Activated naive CD4-positive, alpha-beta T cell treated with anti-CD3 and anti-CD28 coated beads, Interleukin-2, amount 50 U/mL, for 16 hours (primary cell): ENCODE measurements around the gene PGAP6.
"Not testable (repeated sequence)": the region's sequence is repeated elsewhere in the genome, so short reads cannot be mapped to it uniquely, and the experiment has no call there.

ENCODE experiments used
- DNase-seq: peaks from one replicate; pipeline ENCODE4 v3.0.0-alpha.2; 2020

Gene PGAP6

DNA sequence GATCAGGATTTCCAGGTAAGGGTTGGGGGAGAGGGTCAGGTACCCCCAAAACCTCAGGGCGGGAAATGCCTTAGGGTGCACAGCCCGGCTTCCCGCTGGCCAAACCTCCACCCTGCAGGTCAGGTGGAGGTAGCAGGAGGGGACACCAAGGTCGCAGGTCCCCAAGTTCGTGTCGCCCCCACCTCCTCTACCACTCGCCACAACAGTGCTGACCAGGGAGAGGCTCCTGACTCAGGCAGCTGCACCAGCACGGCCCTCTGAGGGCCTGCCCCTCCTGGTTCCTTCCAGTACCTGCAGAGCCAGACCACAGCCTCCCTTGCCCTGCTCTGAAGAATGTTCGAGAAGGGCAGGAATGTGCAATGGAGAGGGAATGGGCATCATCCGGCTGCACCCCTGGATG, 15.3 kb downstream of the PGAP6 start:
- no peak for DNase-seq

DNA sequence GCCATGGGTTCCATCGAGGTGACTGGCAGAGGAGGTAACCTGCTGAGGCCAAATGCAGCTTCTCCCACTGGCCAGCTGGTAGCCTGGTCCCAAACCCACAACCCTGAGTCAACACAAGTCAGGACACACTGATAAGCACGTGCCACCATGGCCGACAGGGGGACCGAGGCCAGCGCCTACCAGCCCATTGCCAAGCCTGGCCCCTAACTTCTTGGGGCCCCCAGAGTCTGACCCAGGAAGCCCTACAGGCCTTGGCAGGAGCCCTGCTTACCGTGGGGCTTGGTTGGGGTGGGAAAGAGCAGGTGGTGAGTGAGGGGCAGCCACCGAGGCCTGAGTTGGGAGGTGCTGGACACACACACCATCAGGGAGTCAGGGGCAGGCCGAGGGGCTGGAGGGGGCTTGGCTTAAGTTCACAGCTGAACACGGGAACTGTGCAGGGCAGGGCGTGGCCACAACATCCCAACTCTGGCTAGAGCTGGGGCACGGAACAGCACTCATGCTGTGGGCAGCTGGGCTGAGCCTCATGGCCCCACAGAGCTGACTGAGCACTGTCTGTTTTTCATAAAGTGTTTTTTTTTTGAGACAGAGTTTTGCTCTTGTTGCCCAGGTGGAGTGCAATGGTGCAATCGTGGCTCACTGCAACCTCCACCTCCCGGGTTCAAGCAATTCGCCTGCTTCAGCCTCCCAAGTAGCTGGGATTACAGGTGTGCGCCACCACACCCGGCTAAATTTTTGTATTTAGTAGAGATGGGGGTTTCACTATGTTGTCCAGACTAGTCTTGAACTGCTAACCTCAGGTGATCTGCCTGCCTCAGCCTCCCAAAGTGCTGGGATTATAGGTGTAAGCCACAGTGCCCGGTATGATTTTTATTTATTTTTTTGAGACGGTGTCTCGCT, 16.9 kb downstream of the PGAP6 start:
- no peak for DNase-seq

DNA sequence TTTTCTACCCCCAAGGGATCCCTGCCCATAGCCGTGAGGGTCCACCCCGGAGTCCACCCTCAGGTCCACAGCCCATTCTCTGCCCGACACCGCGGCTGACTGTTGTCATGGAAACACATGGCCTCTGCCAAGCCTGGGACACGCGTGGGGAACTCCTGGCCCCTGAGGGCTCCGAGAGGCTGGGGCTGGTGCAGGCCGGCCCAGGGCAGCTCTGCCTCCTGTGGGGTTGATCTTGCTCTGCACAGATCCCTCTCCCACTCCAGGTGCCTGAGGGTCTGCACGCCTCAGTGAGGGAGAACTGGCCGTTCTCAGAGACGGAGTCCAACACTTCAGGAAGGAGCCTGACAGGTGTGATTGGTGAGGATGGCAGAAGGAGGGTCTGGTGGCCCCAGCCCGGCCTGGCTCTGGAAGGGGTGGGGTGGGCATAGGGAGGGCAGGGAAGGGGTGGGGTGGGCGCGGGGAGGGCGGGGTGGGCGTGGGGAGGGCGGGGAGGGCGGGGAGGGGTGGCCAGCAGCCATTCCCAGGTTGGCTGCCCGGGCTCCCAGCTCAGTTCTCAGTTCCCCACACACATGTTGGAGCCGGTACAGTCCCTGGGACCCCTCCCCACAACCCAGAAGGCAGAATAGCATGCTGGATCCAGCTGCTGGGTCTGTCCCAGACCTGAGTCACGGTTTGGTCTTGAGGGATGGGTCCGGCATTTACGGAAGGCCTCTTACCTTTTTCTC, 17.9 kb downstream of the PGAP6 start:
- DNase-seq: no peak

DNA sequence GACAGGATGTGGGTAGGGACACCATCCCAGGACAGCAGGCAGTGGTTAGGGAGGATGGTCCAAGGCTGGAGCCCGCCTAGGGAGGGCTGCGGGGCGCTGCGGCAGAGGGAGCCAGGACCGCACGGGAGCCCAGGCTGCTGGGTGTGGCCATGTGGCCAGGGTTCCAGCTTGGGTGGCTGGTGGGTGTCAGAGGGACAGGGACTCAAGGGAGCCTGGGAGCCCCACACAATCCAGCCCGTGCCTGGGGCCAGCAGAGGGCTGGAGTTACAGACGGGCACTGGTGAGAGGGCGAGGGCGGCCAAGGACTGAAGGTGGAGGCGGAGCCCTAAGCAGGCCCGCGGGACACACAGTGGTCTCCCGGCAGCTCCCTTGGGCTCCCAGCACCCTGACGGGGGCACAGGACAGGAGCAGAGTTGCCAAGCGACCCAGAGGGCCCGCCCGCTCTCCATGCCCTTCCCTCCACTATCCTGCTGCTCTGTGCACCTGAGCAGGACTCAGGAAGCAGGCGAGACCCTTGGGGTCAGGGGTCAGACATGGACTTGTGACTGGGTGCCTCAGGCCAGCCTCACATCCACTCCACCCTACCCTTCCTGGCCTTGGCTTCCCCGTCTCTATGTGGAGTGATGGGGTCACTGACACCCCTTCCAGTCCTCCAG, 18.5 kb downstream of the PGAP6 start:
- no peak for DNase-seq

DNA sequence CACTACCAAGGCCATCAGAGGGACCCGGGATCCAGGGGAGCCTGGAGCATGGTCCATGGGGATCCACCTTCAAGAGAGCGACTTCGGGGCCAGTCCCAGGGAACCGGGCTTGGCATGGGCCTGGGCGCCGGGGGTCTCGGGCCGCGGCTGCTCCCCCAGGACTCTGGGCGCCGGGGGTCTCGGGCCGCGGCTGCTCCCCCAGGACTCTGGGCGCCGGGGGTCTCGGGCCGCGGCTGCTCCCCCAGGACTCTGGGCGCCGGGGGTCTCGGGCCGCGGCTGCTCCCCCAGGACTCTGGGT, 19.1 kb downstream of the PGAP6 start:
- DNase-seq: not testable (repeated sequence)

DNA sequence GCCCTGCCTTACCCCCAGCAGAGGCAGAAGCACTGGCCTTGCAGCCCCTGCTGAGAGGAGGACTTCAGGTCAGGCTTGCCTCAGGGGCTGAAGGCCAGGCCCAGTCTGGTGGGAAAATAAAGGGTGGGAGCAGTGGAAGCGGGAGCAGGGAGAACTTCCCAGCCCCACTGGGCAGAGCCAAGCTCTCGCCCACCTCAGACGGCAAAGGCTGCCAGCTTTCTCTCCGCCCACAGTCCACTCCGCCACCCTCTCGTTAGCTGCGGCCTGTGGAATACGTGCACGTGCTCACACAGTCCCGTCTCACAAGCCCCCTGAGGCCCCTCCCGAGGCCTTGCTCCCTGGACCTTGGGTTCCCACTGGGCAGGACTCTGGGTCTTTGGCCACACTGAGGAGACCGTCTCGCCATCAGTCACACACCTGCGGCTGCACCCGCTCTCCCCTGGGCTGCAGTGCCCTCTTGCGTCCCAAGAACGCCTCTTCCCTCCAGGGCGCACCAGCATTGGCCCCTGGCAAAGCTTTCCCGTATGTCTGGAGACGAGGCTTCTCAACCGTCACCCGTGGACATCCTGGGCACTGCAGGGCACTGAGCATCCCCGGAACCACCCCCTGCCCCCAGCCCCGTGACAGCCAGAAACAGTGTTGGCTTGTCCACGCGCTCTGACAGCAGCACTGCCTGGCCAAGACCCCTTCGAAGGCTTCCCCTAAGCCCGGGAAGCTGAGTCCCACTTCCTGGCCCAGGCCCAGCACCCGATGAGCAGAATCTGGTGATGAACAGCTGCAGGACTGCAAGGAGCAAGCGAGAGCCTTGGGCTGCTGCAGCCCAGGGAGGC, 19.7 kb downstream of the PGAP6 start:
- peak; percentile 74 for DNase-seq

DNA sequence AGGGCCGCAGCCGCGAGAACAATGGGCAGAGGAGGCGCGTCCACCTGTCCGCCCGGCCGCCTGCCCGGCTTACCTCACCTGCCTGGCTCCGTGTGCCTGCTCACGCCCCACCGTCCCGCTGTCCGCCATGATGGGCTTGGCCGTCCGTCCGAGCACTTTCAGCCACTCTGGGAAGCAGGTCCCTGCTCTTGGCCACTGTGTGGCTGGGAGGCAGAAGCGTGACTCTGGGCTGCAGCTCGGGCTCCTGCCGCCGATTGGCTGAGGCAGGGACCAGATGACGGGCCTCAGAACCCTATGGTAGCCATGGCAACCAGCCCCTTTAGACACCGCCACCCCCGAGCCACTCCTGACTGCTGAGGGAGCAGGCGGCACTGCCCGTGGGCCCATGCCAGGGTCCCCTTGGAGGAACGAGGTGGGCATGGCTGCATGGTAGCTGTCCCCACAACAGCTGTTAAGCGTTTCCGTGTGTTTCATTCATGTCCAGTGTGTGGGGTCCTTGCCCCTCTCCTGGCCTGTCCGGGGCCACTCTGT, 20.4 kb downstream of the PGAP6 start:
- DNase-seq: no peak

DNA sequence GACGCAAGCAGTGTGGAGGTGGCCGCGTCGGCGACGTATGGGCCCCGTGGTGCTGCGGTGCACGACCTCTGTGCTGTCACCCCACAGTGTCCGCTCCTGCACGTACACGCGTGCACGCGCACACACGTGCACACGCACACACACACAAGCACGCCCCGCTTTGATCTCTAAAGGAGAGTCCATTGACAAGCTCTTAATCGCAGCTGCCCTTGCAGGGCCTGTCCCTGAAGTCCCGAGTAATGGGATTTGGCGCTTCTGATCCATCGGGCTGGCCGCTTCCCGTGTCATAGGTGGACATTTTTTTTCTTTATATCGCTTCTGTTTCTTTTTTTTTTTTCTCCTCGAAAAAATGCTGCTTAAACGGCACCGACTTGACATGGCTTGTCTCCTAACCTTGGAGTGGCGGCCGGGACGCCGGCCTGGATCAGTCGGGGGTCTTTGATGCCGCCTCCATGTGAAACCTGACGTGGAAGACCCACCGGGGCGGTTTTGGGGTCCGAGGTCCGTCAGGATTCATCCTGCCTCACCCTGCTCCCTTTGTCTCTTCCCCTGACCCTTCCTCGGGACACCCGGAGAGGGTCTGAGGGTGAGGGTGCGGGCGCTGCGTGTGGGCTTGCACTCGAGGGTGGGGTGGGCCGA, 21.0 kb downstream of the PGAP6 start:
- DNase-seq: no peak

DNA sequence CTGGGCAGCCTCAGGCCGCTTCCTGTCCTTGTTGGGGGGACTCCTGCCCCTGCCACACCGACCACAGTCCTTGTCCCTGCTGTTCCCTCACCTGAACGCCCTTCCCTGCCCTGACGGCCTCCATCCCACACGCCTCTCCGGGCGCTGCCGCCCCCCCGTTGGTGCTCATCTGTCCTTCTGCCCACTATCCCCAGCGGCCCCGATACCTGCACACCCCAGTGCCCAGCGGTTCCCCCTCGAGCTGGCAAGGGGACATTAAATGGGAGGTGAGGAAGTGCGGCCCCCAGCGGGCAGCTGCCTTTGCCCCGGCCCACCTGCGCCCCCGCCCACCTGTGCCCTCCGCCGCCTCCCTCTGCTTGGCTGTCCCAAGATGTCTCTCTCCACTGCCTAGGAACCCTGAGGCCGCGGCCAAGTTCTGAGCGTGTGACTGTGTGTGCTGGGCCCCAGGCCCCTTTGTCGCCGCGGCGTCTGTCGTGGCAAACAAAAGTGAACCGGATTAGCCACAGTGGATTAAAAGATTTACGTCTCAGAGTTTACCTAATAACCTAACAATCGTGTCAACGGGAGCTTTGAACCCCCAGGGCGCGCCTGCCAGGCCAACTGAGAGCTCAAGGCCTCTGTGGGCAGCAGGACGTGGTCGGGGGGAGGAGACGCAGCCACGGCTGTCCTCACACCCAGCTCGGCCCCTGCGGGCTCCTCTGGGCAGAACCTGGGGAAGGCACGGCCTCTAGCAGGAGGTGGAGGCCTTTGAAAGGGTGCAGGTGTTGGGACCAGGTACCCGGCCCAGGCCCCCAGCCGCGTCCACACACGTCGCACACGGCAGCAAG, 21.7 kb downstream of the PGAP6 start:
- DNase-seq: no peak

DNA sequence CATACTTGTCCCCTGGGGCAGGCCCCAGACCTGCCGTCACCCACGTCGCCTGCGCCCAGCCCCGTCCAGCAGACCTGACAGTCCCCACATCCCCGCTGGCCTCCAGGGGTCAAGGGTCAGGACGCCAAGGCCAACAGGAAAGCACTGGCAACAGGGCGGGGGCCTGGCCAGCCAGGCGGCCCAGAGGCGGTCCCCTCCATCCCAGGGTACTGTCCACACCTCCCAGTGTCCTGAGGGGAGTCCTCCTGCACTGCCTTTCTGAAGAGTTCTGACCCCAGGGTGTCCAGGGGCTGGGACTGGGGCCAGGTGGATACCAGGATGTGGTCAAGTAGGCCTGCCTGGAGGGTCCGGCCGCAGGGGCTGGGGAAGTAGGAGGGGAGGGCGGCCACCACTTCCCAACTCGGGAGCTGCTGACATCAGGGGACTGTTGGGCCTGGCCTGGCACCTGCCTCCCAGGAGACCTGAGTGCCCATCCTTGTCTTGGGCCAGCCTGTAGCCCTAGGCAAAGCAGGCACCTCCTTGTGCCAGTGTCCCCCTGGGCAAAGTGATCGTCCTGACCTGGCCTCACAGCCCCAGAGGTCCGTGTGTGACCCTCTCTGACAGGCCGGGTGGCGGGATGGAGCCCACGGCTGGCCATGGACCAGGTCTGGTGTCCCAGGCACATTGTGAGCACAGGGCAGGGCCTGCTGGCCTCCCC, 22.6 kb downstream of the PGAP6 start:
- no peak for DNase-seq

DNA sequence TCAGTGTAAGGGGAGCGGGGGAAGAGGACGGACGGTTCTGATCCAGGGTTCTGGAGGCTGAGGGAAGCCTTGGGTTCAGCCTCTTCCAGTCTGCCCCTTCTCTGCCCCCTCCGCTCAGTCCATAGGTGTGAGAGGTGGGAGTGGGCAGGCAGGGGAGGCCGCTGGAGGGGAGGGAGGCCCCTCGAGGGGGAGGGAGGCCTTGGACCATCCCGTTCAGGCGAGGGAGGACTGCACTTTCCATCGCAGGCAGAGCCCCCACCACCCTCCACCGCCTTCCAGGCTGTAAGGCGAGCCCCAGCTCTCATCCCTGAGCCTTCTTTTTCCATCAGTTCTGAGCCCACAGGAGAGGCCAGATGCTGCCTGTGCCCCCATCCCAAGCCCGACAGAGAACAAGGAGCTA, 25.0 kb downstream of the PGAP6 start:
- no peak for DNase-seq

DNA sequence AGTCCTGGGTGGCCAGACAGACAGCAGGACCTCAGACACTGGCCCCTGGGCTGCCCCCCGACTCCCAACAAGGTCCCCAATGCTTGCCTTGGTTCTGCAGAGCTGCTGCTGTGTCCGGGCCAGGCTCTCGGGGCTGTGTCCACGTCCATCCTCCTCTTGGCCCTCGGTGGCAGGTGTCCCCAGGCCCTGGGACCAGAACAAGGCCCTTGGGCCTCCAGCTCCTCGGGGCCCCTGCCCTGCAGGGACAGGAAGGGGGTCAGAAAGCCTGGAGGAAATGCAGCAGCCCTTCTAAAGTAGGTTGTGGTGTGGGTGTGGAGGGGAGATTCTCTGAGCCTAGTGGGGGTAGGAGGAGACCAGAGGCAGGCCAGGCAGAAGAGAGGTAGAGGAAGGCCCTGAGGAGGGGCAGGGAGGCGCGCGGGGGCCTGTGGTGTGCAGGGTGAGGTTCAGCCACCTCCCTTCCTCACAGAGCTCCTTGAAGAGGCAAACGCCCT, 26.8 kb downstream of the PGAP6 start:
- no peak for DNase-seq

DNA sequence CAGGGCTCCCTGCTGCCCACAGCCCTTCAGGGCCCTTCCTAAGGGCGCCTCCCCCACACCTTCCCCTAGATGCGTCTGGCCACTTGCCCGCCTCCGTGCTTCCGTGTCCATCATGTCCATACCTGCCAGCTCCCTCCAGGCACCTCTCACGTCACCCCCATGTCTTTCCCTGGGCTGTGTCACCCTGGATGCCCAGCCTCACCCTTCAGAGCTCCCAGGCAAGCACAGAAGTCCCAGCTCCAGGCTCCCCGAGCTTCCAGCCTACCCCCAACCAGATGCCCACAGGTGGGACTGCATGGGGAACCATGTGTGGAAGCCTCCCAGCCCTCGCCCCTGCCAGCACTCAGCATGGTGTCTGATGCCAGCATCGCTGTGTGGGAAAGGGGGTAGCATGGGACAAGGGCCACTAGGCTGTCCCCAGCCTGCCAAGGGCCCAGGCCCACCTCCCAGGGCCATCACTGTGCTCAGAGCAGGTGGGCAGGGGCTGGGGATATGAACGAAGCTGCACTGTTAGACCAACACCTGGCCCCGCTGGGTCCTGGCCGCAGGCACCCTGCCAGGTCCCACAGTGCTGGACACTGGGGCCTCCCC, 27.4 kb downstream of the PGAP6 start:
- DNase-seq: no peak

DNA sequence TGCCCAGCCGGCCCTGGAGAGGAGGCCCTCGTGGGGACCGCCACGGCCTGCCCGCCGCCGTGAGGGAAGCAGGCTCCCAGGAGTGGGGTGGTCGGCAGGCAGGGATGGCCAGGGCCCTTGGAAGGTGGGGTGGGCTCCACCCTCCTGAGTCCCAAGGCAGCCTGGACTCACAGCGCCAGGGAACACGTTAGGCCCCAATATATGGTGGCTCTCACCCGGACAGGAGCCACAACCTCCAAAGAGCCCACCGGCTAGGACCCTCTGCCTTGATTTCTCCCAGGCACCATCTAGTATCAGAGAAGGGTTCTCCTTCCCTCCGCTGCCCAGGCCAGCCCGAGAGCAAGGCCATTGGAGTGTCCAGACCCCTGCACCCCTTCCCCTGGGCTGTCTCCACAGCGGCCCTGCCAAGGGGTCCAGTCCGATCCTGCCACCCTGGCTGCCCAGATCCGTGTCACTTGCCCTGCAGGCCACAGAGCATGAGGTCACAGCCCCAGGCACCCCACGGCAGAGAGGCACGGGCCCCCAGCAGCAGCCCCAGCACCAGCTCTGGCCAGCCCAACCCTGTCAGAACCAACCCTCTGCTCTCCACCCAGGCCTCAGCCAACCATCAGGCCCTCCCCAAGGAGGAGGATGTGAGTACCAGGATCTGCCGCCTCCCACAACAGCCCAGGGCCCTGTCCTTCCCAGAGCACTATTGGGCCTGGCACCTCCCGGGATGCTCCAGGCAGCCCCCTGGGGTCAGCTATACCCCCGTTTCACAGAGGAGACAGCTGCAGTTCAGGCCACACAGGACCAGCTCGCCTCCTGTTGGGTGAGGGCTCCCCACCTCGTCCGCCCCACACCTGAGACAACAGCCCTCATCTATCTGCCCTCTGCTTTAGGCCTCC, 28.1 kb downstream of the PGAP6 start:
- DNase-seq: no peak

DNA sequence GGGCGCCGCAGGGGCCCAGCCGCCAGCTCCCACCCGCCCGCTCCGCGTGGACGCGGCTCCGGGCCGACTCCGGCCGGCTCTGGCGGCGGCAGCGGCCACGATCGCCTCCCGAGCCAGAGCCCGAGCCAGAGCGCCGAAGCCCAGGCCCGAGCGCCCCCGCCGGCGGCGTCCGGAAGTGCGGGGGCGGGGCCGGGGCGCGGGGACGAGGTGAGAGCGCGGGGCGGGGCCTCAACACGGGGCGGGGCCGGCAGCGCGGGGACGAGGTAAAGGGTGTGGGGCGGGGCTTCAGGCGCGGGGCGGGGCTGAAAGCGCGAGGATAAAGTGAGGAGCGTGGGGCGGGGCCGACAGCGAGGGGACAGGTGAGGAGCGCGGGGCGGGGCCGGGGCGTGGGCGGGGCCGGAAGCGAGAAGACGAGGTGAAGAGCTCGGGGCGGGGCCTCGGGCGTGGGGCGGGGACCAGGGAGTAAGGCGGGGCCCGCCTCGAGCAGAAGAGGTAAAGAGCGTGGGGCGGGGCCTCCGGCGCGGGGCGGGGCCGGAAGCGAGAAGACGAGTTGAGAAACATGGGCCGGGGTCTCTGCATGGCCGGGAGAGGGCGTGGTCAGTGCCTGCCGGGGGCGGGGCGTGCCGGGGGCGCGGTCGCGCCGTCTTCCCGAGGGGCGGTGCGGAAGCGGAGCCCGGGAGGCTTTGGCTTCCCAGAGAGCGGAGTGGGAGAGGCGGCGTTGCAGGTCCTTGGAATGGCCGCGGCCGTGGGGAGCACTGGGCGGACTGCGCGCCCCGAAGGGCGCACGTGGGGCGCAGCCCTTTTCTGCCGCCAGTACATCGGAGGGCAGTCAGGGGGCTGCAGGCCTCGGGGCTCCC, 29.0 kb downstream of the PGAP6 start, which contains the start of gene AXIN1:
AXIN1 (minus strand) TSS at position 177 of the 857 bp plus-strand sequence. CDS start 5,698 bp downstream, outside the sequence.
- peak; percentile 100 for DNase-seq

DNA sequence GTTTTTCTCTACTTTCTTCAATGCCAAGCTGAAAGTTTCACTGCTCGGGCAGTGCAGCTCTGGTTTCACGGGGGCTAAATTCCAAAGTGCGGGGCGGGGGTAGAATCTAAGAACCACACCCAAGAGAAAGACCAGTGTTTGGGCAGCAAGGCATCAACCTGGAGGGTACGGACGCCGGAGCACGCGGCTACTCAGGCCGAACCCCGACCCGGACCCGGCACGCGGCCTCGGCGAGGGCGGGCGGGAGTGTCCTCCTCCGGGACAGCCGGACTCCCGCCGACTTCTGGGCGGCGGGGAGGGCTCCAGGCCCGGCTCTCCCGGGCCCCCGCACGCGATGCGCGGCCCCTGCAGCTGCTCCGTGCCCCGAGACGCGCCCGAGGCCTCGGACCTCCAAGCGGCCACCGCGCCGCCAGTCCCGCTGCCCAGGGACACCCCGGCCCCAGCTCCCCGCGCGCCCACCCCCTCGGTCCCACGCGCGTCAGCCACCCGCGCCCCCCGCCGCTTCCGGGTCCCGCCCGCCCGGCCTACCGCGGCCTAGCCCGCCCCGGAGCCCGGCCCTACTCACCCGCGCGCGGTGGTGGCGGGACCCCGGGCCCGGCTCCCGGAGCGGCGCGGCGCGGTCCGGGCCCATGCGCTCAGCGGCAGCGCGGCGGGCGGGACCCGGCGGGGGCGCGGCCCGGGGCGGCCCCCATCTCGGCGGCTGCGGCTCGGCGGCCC, 29.8 kb downstream of the PGAP6 start:
- DNase-seq: peak; percentile 43

DNA sequence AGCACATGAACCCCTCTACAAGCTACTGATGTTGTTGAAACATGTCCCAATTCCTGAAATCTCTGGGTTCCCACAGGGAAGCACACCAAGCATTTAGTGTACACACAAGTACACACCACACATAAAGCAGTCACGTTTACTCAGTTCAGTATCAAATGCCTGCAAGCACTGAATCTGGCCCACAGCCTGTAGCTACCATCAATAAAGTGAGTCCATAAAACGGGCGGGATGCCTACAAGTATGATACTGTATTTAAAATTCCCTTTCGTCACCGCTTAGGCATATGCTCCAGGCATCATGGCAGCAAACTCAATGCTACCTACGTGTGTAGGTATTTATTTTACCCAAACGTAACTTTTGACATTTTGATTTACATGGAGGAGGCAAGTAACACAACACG, 31.6 kb downstream of the PGAP6 start:
- no peak for DNase-seq
